Germinal center (tissue), 1 donor: ENCODE measurements around the gene ZNF780A.
"Not testable (repeated sequence)": the region's sequence is repeated elsewhere in the genome, so short reads cannot be mapped to it uniquely, and the experiment has no call there.

Source experiments
- DNase-seq: peaks from one replicate; pipeline ENCODE4 v3.0.0; 2012; ENCODE audit warnings: mixed read lengths, low spot score

ZNF780A gene

GRCh38 chr19:40090241-40091204 lies at the start of gene ZNF780A:
TSS of gene ZNF780A (minus strand) at chr19:40090943. CDS start at chr19:40084753, 6,190 bp downstream.
- peak; percentile 66 for DNase-seq

- peak; percentile 35 for DNase-seq
These were observed 49.0 kb upstream of the ZNF780A start for GRCh38 chr19:40139533-40140287.

GRCh38 chr19:40136818-40137217 lies 46.1 kb upstream of the ZNF780A start:
- no peak for DNase-seq

GRCh38 chr19:40134866-40135265 lies 44.1 kb upstream of the ZNF780A start:
- no peak for DNase-seq

GRCh38 chr19:40133491-40133890 lies 42.7 kb upstream of the ZNF780A start:
- no peak for DNase-seq

- no peak for DNase-seq
These were observed 39.3 kb upstream of the ZNF780A start for GRCh38 chr19:40130013-40130412.

- DNase-seq = no peak
These were observed 38.7 kb upstream of the ZNF780A start for GRCh38 chr19:40129425-40129824.

- DNase-seq = no peak
These were observed 38.2 kb upstream of the ZNF780A start for GRCh38 chr19:40128991-40129390.

GRCh38 chr19:40119380-40119779 lies 28.6 kb upstream of the ZNF780A start:
- no peak for DNase-seq

GRCh38 chr19:40118638-40119037 lies 27.9 kb upstream of the ZNF780A start:
- DNase-seq = not testable (repeated sequence)

- no peak for DNase-seq
These were observed 25.3 kb upstream of the ZNF780A start for GRCh38 chr19:40116075-40116474.

GRCh38 chr19:40114119-40114518 lies 23.4 kb upstream of the ZNF780A start:
- DNase-seq = not testable (repeated sequence)

- not testable (repeated sequence) for DNase-seq
These were observed 21.5 kb upstream of the ZNF780A start for GRCh38 chr19:40112271-40112670.

- no peak for DNase-seq
These were observed 19.8 kb upstream of the ZNF780A start for GRCh38 chr19:40110570-40110969.

GRCh38 chr19:40104754-40105153 lies 14.0 kb upstream of the ZNF780A start:
- no peak for DNase-seq

GRCh38 chr19:40103600-40103999 lies 12.9 kb upstream of the ZNF780A start:
- no peak for DNase-seq

GRCh38 chr19:40101813-40102212 lies 11.1 kb upstream of the ZNF780A start:
- DNase-seq = no peak

- no peak for DNase-seq
These were observed 2.7 kb upstream of the ZNF780A start for GRCh38 chr19:40093416-40093815.

- DNase-seq = no peak
These were observed 724 bp upstream of the ZNF780A start for GRCh38 chr19:40091205-40092129.

GRCh38 chr19:40089462-40089861 lies 1.3 kb downstream of the ZNF780A start:
- no peak for DNase-seq

- DNase-seq = no peak
These were observed 2.3 kb downstream of the ZNF780A start for GRCh38 chr19:40088299-40089047.
